ENCODE measurements around the gene RIC8B. TPM values are rescaled to one million over a fixed set of nuclear protein-coding genes. Genes with fewer than 3 reads are reported as not detected.

The RIC8B gene
- total and polyA plus RNA-seq, 2 of the 13 experiments (the other 11 are each of a cell fraction or from before 2014, with no cell fraction given) = 5.1 to 7.5 TPM

GRCh38 chr12:106774005-106774807 is at the start of gene RIC8B (continued):
- TF ChIP-seq ZSCAN20 (CRISPR knock-in tag; IDR thresholded peaks at IDR 0.05; ENCODE audit: borderline replicate concordance) (no peak), KDM2A (CRISPR knock-in tag; IDR thresholded peaks at IDR 0.05; ENCODE audit: borderline replicate concordance, low read depth) (peak; percentile 85), POGK (CRISPR knock-in tag; conservative IDR thresholded peaks at IDR 0.05) (peak; percentile 42), SPEN (CRISPR knock-in tag; IDR thresholded peaks at IDR 0.05; ENCODE audit: low read depth) (peak; percentile 45), KAT7 (CRISPR knock-in tag; IDR thresholded peaks at IDR 0.05; ENCODE audit: borderline replicate concordance) (peak; percentile 88; the same call in 1 of the 2 replicates), GRHL1 (CRISPR knock-in tag; conservative IDR thresholded peaks at IDR 0.05) (no peak), ZNF138 (CRISPR knock-in tag; IDR thresholded peaks at IDR 0.05; ENCODE audit: low read depth) (no peak), MEIS2 (CRISPR knock-in tag; IDR thresholded peaks at IDR 0.05) (peak; percentile 66; the same call in 1 of the 2 replicates), ZSCAN12 (CRISPR knock-in tag; IDR thresholded peaks at IDR 0.05) (no peak), ZNF782 (CRISPR knock-in tag; IDR thresholded peaks at IDR 0.05; ENCODE audit: borderline replicate concordance) (0 out of 2 replicates have a peak, but pooled peaks have one; percentile 8), RELA (CRISPR knock-in tag; IDR thresholded peaks at IDR 0.05) (no peak), ZNF30 (CRISPR knock-in tag; IDR thresholded peaks at IDR 0.05) (no peak), GTF3A (CRISPR knock-in tag; conservative IDR thresholded peaks at IDR 0.05) (no peak), HIC2 (CRISPR knock-in tag; IDR thresholded peaks at IDR 0.05; ENCODE audit: low read depth) (no peak; the same call in 1 of the 2 replicates), EEA1 (CRISPR knock-in tag; IDR thresholded peaks at IDR 0.05; ENCODE audit: borderline replicate concordance) (no peak), ZNF660 (CRISPR knock-in tag; IDR thresholded peaks at IDR 0.05; ENCODE audit: borderline replicate concordance, low read depth) (no peak), ZNF780A (CRISPR knock-in tag; IDR thresholded peaks at IDR 0.05) (no peak; the same call in 1 of the 2 replicates)

Data from HepG2 (cell line).